HL-60/S4 treated with retinoic acid at 250 ng/mL for 4 days and 3 days (cell line): ENCODE measurements around the gene PRKCZ.

Experiments
- in situ Hi-C: fragments of 300-500 bp; cut with MboI; formaldehyde crosslinking; loops from 2 replicates; pipeline ENCODE4 v1.7.0; 2022; ENCODE audit warnings: low sequenced_read_pairs

Gene PRKCZ

DNA sequence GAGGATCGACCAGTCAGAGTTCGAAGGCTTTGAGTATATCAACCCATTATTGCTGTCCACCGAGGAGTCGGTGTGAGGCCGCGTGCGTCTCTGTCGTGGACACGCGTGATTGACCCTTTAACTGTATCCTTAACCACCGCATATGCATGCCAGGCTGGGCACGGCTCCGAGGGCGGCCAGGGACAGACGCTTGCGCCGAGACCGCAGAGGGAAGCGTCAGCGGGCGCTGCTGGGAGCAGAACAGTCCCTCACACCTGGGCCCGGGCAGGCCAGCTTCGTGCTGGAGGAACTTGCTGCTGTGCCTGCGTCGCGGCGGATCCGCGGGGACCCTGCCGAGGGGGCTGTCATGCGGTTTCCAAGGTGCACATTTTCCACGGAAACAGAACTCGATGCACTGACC is 134.7 kb downstream of the PRKCZ start:
- in situ Hi-C loops: loop anchor here (25.0 kb wide), 1 partner anchor 402 kb away; the partner anchor contains the start of gene PRXL2B

GRCh38 chr1:2185880-2186855 is 136.0 kb downstream of the PRKCZ start:
- in situ Hi-C loops: loop anchor here (25.0 kb wide), 1 partner anchor 401 kb away; the partner anchor contains the start of gene PRXL2B

DNA sequence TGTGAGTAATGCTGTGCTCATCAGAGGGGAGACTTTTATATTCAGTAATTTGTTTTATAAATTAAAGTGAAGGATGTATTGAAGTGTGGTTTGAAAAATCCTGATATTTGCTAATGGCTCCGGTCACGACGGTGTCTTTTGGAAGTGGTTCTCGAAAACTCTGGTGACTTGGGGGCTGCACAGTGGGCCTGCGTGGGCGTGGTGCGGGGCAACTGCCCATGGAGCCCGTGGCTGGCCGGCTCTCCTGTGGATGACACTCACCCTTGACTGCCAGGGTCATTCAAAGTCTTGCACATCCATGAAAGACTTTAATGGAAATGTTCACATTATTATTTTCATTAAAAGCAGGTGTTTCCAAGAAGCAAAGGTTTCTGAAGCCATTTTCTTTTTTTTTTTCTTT is 136.7 kb downstream of the PRKCZ start:
- in situ Hi-C loops: loop anchor here (25.0 kb wide), 1 partner anchor 400 kb away; the partner anchor contains the start of gene PRXL2B

DNA sequence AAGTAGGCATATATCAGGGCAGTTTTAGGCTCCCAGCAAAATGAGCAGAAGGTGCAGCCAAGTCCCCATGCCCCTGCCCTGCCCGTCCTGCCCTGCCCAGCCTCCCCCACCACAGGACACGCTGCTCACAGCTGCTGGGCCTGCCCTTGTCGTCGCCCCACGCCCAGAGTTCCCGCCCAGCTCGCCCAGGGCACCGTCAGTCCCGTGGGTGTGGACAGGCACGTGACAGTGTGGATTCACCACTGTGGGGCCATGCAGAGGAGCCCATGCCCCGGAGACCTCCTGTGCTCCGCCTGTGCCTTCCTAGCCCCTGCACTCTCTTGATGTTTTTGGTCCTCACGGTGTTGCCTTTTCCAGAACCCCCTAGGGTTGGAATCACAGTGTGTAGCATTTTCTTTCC is 137.4 kb downstream of the PRKCZ start:
- in situ Hi-C loops: loop anchor here (25.0 kb wide), 1 partner anchor 400 kb away; the partner anchor contains the start of gene PRXL2B

- in situ Hi-C loops: loop anchor here (25.0 kb wide), 1 partner anchor 399 kb away; the partner anchor contains the start of gene PRXL2B
These were observed 138.1 kb downstream of the PRKCZ start for GRCh38 chr1:2188336-2188735.

- in situ Hi-C loops: loop anchor here (10.0 to 25.0 kb wide), 2 partner anchors 185 to 398 kb away; partner anchors contain the start of gene PRXL2B
These were observed 139.5 kb downstream of the PRKCZ start for GRCh38 chr1:2189459-2190425.

DNA sequence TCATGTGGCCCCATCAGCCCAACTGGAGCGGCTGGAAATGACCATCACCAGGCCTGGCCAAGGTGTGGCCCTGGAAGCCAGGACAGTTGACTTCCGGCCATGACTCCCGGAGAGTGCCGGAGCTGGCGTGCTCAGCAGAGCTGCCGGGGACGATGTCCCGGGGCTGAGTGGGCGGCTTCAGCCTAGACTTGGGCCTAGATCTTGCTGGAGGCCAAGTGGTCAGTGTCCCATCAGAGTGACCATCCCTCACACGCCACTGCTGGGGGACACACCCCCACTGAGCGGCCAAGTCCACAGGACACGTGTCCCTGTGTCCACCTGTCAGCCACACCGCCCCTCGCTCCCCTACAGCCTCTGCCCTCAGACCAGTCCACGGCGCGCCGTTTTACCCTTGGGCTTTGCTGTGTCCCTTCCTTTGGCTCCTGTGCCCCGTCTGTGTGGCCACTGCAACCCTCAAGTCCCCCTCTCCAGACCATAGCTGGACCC is 140.3 kb downstream of the PRKCZ start:
- in situ Hi-C loops: loop anchor here (10.0 to 25.0 kb wide), 2 partner anchors 184 to 397 kb away; partner anchors contain the start of gene PRXL2B

- in situ Hi-C loops: loop anchor here (10.0 to 25.0 kb wide), 2 partner anchors 182 to 395 kb away; partner anchors contain the start of gene PRXL2B
These were observed 142.1 kb downstream of the PRKCZ start for GRCh38 chr1:2192031-2192995.

- in situ Hi-C loops: loop anchor here (10.0 to 25.0 kb wide), 2 partner anchors 181 to 394 kb away; partner anchors contain the start of gene PRXL2B
These were observed 143.5 kb downstream of the PRKCZ start for GRCh38 chr1:2193514-2194281.

GRCh38 chr1:2194319-2194897 is 144.2 kb downstream of the PRKCZ start, which contains the start of gene FAAP20:
TSS of gene FAAP20 (minus strand) at chr1:2194772. CDS start at chr1:2194749, 23 bp downstream.
- in situ Hi-C loops: loop anchor here (10.0 to 25.0 kb wide), 2 partner anchors 180 to 393 kb away; partner anchors contain the start of gene PRXL2B

DNA sequence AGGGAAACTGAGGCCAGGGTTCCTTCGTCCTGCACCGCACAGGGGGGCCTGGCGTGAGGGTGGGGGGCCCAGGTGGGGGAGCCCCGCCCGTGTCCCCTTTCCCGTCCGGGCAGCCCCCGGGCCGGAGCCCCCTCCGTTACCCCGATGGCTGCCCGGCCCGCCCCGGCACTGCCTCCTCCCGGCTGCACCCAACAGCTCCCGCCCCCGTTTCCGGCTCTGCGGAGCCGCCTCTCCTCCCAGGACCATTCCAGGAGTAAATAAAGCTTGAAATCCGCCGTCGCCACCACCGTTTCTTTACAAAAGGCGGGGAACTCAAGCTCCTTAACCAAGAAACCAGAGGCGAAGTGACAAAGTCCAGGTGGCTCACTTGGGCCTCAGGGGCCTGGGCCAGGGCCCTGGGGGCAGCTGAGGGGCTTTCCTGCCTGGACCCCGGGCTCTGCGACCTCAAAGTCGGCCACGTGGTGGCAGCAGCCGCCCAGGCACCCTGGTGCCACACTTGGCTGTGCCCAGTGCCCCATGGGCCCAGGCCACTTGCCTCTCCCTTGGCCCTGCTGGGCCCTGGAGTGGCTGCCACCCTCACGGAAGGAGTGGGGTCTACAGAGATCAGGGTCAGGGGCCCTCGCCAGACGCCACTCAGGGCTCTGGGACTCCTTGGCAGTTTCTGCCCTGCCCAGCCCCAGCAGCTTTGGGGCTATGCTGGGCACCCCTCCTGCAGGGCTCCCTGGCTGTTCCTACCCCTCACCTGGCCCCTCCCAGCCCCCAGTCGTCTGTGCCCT is 144.9 kb downstream of the PRKCZ start:
- in situ Hi-C loops: loop anchor here (10.0 to 25.0 kb wide), 2 partner anchors 180 to 392 kb away; partner anchors contain the start of gene PRXL2B

- in situ Hi-C loops: loop anchor here (10.0 to 25.0 kb wide), 2 partner anchors 179 to 392 kb away; partner anchors contain the start of gene PRXL2B
These were observed 145.6 kb downstream of the PRKCZ start for GRCh38 chr1:2195785-2196184.

DNA sequence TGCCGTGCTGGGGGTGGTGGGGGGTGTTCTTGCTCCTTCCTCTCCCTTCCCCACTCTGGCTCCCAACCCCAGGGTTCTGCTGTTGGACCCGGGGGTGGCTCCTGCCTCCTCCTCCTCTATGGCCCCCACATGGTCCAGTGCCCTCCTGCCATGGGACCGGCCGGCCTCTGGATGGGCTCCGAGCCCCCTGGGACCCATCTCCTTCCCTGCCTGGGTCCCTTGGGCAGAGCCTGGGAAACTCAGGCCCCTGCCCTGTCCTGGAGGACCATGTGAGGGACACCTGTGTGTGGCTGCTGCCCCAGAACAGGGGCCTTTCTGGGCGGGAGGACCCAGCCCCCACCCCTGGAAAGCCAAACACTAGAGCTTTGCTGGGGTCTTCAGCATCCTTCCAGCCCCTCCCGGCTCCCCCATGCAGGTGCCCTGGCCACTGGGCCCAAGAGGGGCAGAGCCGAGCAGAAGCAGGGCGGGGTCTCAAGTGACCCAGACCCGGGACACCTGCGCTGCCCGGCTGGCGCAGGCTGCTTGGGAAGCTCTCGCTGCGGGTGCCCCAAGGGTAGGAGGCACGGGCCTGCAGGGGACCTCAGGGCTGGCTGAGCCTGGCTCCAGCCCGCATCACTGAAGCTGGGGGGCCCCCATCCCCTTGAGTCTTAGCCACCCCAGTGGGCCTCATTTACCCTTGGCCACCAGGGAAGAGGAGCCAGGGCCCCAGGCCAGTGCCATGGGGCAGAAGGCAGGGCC is 146.9 kb downstream of the PRKCZ start:
- in situ Hi-C loops: loop anchor here (10.0 to 25.0 kb wide), 2 partner anchors 178 to 390 kb away; partner anchors contain the start of gene PRXL2B

DNA sequence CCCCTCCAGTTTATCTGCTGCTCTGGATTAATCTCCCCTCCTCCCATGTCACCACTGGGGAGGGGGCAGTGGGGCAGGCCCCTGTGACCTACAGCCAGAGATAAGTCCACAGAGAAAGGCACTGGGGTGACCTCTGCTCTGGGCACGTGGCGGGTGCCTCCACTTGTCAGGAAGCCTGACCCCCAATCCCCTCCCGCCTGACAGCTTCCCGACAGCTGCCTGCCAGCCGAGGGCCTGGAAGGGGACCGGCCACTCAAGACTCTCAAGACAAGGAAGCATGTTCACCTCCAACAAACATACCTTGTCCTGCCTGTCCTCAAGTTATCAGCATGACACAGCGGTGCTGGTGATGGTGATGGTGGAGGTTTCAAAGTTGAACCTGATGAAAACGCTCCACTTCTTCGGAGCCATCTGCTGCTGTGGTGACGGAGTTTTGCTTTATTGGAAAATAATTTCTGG is 147.5 kb downstream of the PRKCZ start:
- in situ Hi-C loops: loop anchor here (10.0 to 25.0 kb wide), 2 partner anchors 177 to 390 kb away; partner anchors contain the start of gene PRXL2B

GRCh38 chr1:2198571-2198970 is 148.4 kb downstream of the PRKCZ start:
- in situ Hi-C loops: loop anchor here (10.0 to 25.0 kb wide), 2 partner anchors 176 to 389 kb away; partner anchors contain the start of gene PRXL2B
